Retinal pigment epithelial cell (primary cell): ENCODE results near the gene PRPF6.

Experiments
- DNase-seq: peaks from one replicate; pipeline ENCODE4 v3.0.0-alpha.2; 2010; ENCODE audit warnings: low read depth
- H3K4me3 ChIP-seq: 2 replicates; pipeline ENCODE4 v1.5.1; 2011; ENCODE audit warnings: mild to moderate bottlenecking, low read length, control low read depth, moderate library complexity
- CTCF ChIP-seq: conservative IDR thresholded peaks from 2 replicates; pipeline ENCODE4 v1.5.1; 2011; ENCODE audit warnings: low read depth, low read length, control low read depth, inconsistent platforms

The PRPF6 gene

GRCh38 chr20:64069209-64069613 lies 88.3 kb downstream of the PRPF6 start:
- TF ChIP-seq CTCF: no peak
- H3K4me3 ChIP-seq: no peak overlapping the region

GRCh38 chr20:64069614-64070243 lies 88.8 kb downstream of the PRPF6 start:
- no peak overlapping the region for H3K4me3 ChIP-seq
- peak; percentile 94 for TF ChIP-seq CTCF
- DNase-seq: no peak

More at GRCh38 chr20:64069209-64069613, 88.3 kb downstream of the PRPF6 start:
- no peak for DNase-seq

- no peak for TF ChIP-seq CTCF
- H3K4me3 ChIP-seq: no peak overlapping the region
- no peak for DNase-seq
Measured at GRCh38 chr20:64070244-64070993, 89.5 kb downstream of the PRPF6 start.

- TF ChIP-seq CTCF: no peak
- no peak overlapping the region for H3K4me3 ChIP-seq
- DNase-seq: no peak
Measured at GRCh38 chr20:64071341-64072332, 90.7 kb downstream of the PRPF6 start.

- no peak for TF ChIP-seq CTCF
- no peak overlapping the region for H3K4me3 ChIP-seq
Measured at GRCh38 chr20:64072498-64073063, 91.6 kb downstream of the PRPF6 start.

GRCh38 chr20:64073476-64074183 lies 92.7 kb downstream of the PRPF6 start:
- no peak overlapping the region for H3K4me3 ChIP-seq
- TF ChIP-seq CTCF: no peak
- DNase-seq: no peak

More at GRCh38 chr20:64072498-64073063, 91.6 kb downstream of the PRPF6 start:
- DNase-seq: no peak
